IMR-90 (cell line): Measurements from ENCODE around the gene DENND2C. TPM values are rescaled to one million over a fixed set of nuclear protein-coding genes. Genes with fewer than 3 reads are reported as not detected.

Source experiments
- ATAC-seq: fragments of 200-7000 bp; cut with Tn5 transposase; 2 replicates; pipeline ENCODE4 v1.9.1; 2020; ENCODE audit warnings: low read depth, mild to moderate bottlenecking, moderate library complexity
- BruUV-seq: library from RNA; stranded (reverse); fragments of 400-500 nt; replicated peaks from 2 replicates; lab custom pipeline; 2021; lab: Mats Ljungman, UMichigan
- CTCF ChIA-PET: fragments of 300-600 bp; formaldehyde crosslinking; extraction: SDS; loops from one replicate; lab custom pipeline; 2021; ENCODE audit warnings: antibody characterized with exemption; lab: Yijun Ruan, JAX
- POLR2A ChIA-PET: fragments of 300-600 bp; sonication (Branson Sonifier 250); formaldehyde crosslinking; loops from one replicate; lab custom pipeline; 2022; ENCODE audit warnings: antibody characterized with exemption; ENCODE audit not compliant: unreplicated experiment; lab: Charles Lee
- DNase-seq: peaks from one replicate; pipeline ENCODE4 v3.0.0; 2013
- H2AFZ ChIP-seq: replicated peaks from 2 replicates; pipeline ENCODE3; 2013; ENCODE audit warnings: low read length, mild to moderate bottlenecking; ENCODE audit not compliant: poor library complexity
- H2AK5ac ChIP-seq: 2 replicates; pipeline ENCODE4 v1.6.1; 2013; ENCODE audit warnings: low read depth, low read length, inconsistent platforms
- H2AK9ac ChIP-seq: replicated peaks from 2 replicates; pipeline ENCODE3; 2013; ENCODE audit warnings: mild to moderate bottlenecking, low read depth, low read length, moderate library complexity; ENCODE audit not compliant: poor library complexity
- H2BK120ac ChIP-seq: 2 replicates; pipeline ENCODE4 v1.6.1; 2013; ENCODE audit warnings: low read depth, low read length, inconsistent platforms
- H2BK15ac ChIP-seq: 3 replicates; pipeline ENCODE4 v1.6.1; 2013; ENCODE audit warnings: low read depth, low read length, inconsistent platforms
- H2BK20ac ChIP-seq: 2 replicates; pipeline ENCODE4 v1.6.1; 2013; ENCODE audit warnings: low read depth, mild to moderate bottlenecking, inconsistent platforms, low read length, moderate library complexity
- H2BK5ac ChIP-seq: 2 replicates; pipeline ENCODE4 v1.6.1; 2013; ENCODE audit warnings: mild to moderate bottlenecking, low read depth, low read length, inconsistent platforms; ENCODE audit not compliant: poor library complexity, severe bottlenecking
- H3K14ac ChIP-seq: replicated peaks from 2 replicates; pipeline ENCODE4 v1.6.1; 2013; ENCODE audit warnings: low read depth, low read length, inconsistent platforms
- H3K18ac ChIP-seq: 2 replicates; pipeline ENCODE4 v1.6.1; 2013; ENCODE audit warnings: low read depth, low read length, control low read depth
- H3K23ac ChIP-seq: 2 replicates; pipeline ENCODE4 v1.6.1; 2013; ENCODE audit warnings: low read depth, low read length, inconsistent platforms
- H3K27ac ChIP-seq: 2 replicates; pipeline ENCODE4 v1.5.1; 2013; ENCODE audit warnings: mild to moderate bottlenecking, control low read depth, low read length; ENCODE audit not compliant: insufficient read depth
- H3K27me3 ChIP-seq: 2 replicates; pipeline ENCODE4 v1.6.1; 2013; ENCODE audit warnings: low read length; ENCODE audit not compliant: control insufficient read depth, insufficient read depth
- H3K36me3 ChIP-seq: 2 replicates; pipeline ENCODE4 v1.6.1; 2013; ENCODE audit warnings: low read length, mixed read lengths; ENCODE audit not compliant: control insufficient read depth, insufficient read depth
- H3K4ac ChIP-seq: 2 replicates; pipeline ENCODE4 v1.6.1; 2013; ENCODE audit warnings: low read depth, low read length, inconsistent platforms
- H3K4me1 ChIP-seq: 2 replicates; pipeline ENCODE4 v1.6.1; 2013; ENCODE audit warnings: low read length, mixed read lengths; ENCODE audit not compliant: control insufficient read depth, insufficient read depth
- H3K4me2 ChIP-seq: 2 replicates; pipeline ENCODE4 v1.6.1; 2013; ENCODE audit warnings: low read depth, mild to moderate bottlenecking, control low read depth, low read length, moderate library complexity
- H3K4me3 ChIP-seq: 2 replicates; pipeline ENCODE4 v1.5.1; 2013; ENCODE audit warnings: low read depth, mild to moderate bottlenecking, control low read depth, low read length, moderate library complexity; ENCODE audit not compliant: insufficient read depth
- H3K56ac ChIP-seq: 2 replicates; pipeline ENCODE4 v1.6.1; 2013; ENCODE audit warnings: low read length, inconsistent platforms; ENCODE audit not compliant: insufficient read depth; ENCODE audit errors: extremely low read depth
- H3K79me1 ChIP-seq, 2 experiments: 2 replicates each; pipeline ENCODE4 v1.6.1; 2013; ENCODE audit warnings: low read length in 2 of 2, inconsistent platforms in 1 of 2, low read depth in 1 of 2
- H3K9ac ChIP-seq: 2 replicates; pipeline ENCODE4 v1.6.1; 2013; ENCODE audit warnings: low read depth, low read length, control low read depth
- H3K9me1 ChIP-seq: 2 replicates; pipeline ENCODE4 v1.6.1; 2013; ENCODE audit warnings: low read length, inconsistent platforms; ENCODE audit not compliant: insufficient read depth
- H3K9me3 ChIP-seq: 2 replicates; pipeline ENCODE4 v1.6.1; 2013; ENCODE audit warnings: low read length; ENCODE audit not compliant: control insufficient read depth, insufficient read depth
- H4K20me1 ChIP-seq: 2 replicates; pipeline ENCODE4 v1.6.1; 2013; ENCODE audit warnings: low read length, inconsistent platforms; ENCODE audit not compliant: insufficient read depth
- H4K5ac ChIP-seq: 2 replicates; pipeline ENCODE4 v1.6.1; 2013; ENCODE audit warnings: mild to moderate bottlenecking, low read depth, low read length, control low read depth
- H4K8ac ChIP-seq, 2 experiments: 2 replicates each; pipeline ENCODE4 v1.6.1; 2013; ENCODE audit warnings: low read depth in 2 of 2, low read length in 2 of 2, control low read depth in 1 of 2, inconsistent platforms in 1 of 2
- H4K91ac ChIP-seq: 2 replicates; pipeline ENCODE4 v1.6.1; 2013; ENCODE audit warnings: low read depth, low read length, inconsistent platforms; ENCODE audit not compliant: insufficient read depth
- BHLHE40 ChIP-seq: fragments of 150-350 bp; IDR thresholded peaks from 2 replicates; pipeline ENCODE4 v1.6.1; 2016; ENCODE audit warnings: mild to moderate bottlenecking, low read depth, low read length
- CEBPB ChIP-seq: IDR thresholded peaks from 2 replicates; pipeline ENCODE4 v1.6.1; 2012; ENCODE audit warnings: low read depth, low read length, improper control_type of control experiment
- MXI1 ChIP-seq: IDR thresholded peaks from 2 replicates; pipeline ENCODE4 v1.6.1; 2012; ENCODE audit warnings: low read depth, mild to moderate bottlenecking, low read length, moderate library complexity, borderline replicate concordance
- NFE2L2 ChIP-seq: fragments of 150-350 bp; IDR thresholded peaks from 2 replicates; pipeline ENCODE4 v1.6.1; 2016; ENCODE audit warnings: low read depth, mild to moderate bottlenecking, low read length
- RCOR1 ChIP-seq: IDR thresholded peaks from 2 replicates; pipeline ENCODE4 v1.6.1; 2012; ENCODE audit warnings: mild to moderate bottlenecking, low read length, improper control_type of control experiment; ENCODE audit not compliant: insufficient replicate concordance
- SMC3 ChIP-seq: fragments of 150-350 bp; IDR thresholded peaks from 2 replicates; pipeline ENCODE4 v1.6.1; 2016; ENCODE audit warnings: low read depth, mild to moderate bottlenecking, antibody characterized with exemption, low read length, moderate library complexity
- USF2 ChIP-seq: fragments of 150-350 bp; IDR thresholded peaks from 2 replicates; pipeline ENCODE4 v1.6.1; 2017; ENCODE audit warnings: mild to moderate bottlenecking, antibody characterized with exemption, low read length, low read depth
- WGBS, 2 experiments: methylation state at CpG; one replicate each; pipeline versions ENCODE4 v1.1.5 to v1.1.7; 2013; ENCODE audit warnings: missing lambda C conversion rate in 2 of 2; ENCODE audit not compliant: insufficient read length in 1 of 2; ENCODE audit errors: extremely low coverage in 2 of 2; 5-methylcytosine and 5-hydroxymethylcytosine counted together
- dilution Hi-C: fragments of 300-500 bp; cut with HindIII; formaldehyde crosslinking; loops from one replicate; pipeline ENCODE4 v1.14.3; 2018; ENCODE audit warnings: low sequenced_read_pairs; ENCODE audit not compliant: unreplicated experiment
- in situ Hi-C: fragments of 300-500 bp; cut with MboI; formaldehyde crosslinking; loops from 3 replicates; pipeline ENCODE4 v1.14.3; 2019; ENCODE audit warnings: low sequenced_read_pairs, inconsistent platforms, mixed read lengths
- intact Hi-C: fragments of 100-400 bp; cut with micrococcal nuclease; formaldehyde crosslinking; loops from 2 replicates; pipeline ENCODE4 v1.10.0; 2022
- polyA plus RNA-seq, 3 experiments: library from polyadenylated mRNA; depleted of rRNA; stranded (reverse); fragments of >200 nt; gene quantifications; 2 replicates each; pipeline ENCODE4 v1.2.3, GENCODE V29; 2012; ENCODE audit warnings: low replicate concordance in 1 of 3
- total RNA-seq: library from RNA; depleted of rRNA; stranded (reverse); fragments of >200 nt; gene quantifications from 2 replicates; pipeline ENCODE4 v1.2.3, GENCODE V29; 2012

The DENND2C gene
- total and polyA plus RNA-seq, 2 of the 4 experiments (the other 2 are of a cell fraction), result 0.58 to 2.2 TPM

GRCh38 chr1:114688526-114688925 lies 18.7 kb upstream of the DENND2C start:
- no peak overlapping the region for H4K5ac ChIP-seq
- no peak overlapping the region for H2AK5ac ChIP-seq
- H3K4me3 ChIP-seq, result no peak overlapping the region
- no peak overlapping the region for H2AFZ ChIP-seq
- no peak overlapping the region for H2BK15ac ChIP-seq
- TF ChIP-seq SMC3 (no peak), BHLHE40 (no peak), MXI1 (no peak), RCOR1 (no peak), NFE2L2 (no peak), USF2 (no peak), CEBPB (peak; percentile 32; the same call in 1 of the 2 replicates)
- H3K27me3 ChIP-seq, result peaks cover 21% of the 10 kb centered on the region
- no peak overlapping the region for H3K56ac ChIP-seq
- DNase-seq (no peak), ATAC-seq (no peak)
- ChIA-PET POLR2A (no interaction called here), CTCF (no interaction called here)
- H3K9ac ChIP-seq, result no peak overlapping the region
- no peak overlapping the region for H3K14ac ChIP-seq
- BruUV-seq, result no TSS peak
- no peaks in the 10 kb centered on the region for H3K79me1 ChIP-seq
- no peak overlapping the region for H2BK5ac ChIP-seq
- no peaks in the 10 kb centered on the region for H3K36me3 ChIP-seq
- intact Hi-C loops (no loop called here), dilution Hi-C loops (no loop called here), in situ Hi-C loops (no loop called here)
- no CpG with 5 or more reads among the region's 4 CpGs for WGBS, 2 experiments
- H3K9me3 ChIP-seq, result no peaks in the 10 kb centered on the region
- H3K27ac ChIP-seq, result no peak overlapping the region
- H3K9me1 ChIP-seq, result no peaks in the 10 kb centered on the region
- no peak overlapping the region for H3K23ac ChIP-seq
- H4K91ac ChIP-seq, result no peak overlapping the region
- H2AK9ac ChIP-seq, result no peak overlapping the region
- H3K4ac ChIP-seq, result no peak overlapping the region
- no peak overlapping the region for H3K4me2 ChIP-seq
- H4K20me1 ChIP-seq, result no peaks in the 10 kb centered on the region
- H3K4me1 ChIP-seq, result no peaks in the 10 kb centered on the region
- no peak overlapping the region for H2BK20ac ChIP-seq
- no peak overlapping the region for H2BK120ac ChIP-seq
- no peak overlapping the region for H3K18ac ChIP-seq
- no peak overlapping the region for H4K8ac ChIP-seq
